ENCODE measurements around the gene TPRG1.

The TPRG1 gene

DNA sequence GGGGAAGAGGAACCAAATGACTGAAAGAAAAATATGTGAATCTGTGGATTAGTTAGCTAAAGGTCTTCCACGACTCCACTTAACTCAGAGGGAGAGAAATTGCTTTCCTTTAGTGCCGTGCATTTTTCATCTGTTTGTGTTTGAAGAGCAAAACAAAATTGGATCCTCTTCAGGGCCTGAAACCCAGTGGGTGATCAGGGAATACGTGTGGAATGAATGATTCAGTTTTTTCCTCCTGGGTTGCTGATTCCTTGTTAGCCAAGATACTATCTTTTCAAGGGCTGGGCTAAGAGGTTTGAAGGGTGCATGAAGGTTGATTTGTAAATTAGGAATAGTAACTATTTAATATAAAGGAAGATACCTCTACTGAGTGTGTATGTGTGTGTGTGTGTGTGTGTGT lies 61.0 kb downstream of the TPRG1 start:
- TF ChIP-seq, protein P1, sequence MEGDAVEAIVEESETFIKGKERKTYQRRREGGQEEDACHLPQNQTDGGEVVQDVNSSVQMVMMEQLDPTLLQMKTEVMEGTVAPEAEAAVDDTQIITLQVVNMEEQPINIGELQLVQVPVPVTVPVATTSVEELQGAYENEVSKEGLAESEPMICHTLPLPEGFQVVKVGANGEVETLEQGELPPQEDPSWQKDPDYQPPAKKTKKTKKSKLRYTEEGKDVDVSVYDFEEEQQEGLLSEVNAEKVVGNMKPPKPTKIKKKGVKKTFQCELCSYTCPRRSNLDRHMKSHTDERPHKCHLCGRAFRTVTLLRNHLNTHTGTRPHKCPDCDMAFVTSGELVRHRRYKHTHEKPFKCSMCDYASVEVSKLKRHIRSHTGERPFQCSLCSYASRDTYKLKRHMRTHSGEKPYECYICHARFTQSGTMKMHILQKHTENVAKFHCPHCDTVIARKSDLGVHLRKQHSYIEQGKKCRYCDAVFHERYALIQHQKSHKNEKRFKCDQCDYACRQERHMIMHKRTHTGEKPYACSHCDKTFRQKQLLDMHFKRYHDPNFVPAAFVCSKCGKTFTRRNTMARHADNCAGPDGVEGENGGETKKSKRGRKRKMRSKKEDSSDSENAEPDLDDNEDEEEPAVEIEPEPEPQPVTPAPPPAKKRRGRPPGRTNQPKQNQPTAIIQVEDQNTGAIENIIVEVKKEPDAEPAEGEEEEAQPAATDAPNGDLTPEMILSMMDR (IDR thresholded peaks at IDR 0.05; ENCODE audit: poor library complexity, severe bottlenecking) = no peak
- no peak overlapping the region for H3K4me3 ChIP-seq (ENCODE audit: severe bottlenecking)
- H3K27ac ChIP-seq (ENCODE audit: poor library complexity, severe bottlenecking) = no peak overlapping the region
- H3K4me1 ChIP-seq (ENCODE audit: insufficient read depth, poor library complexity, severe bottlenecking) = no peaks in the 10 kb centered on the region
- H3K36me3 ChIP-seq (ENCODE audit: low read depth) = no peaks in the 10 kb centered on the region
- no peaks in the 10 kb centered on the region for H3K9me3 ChIP-seq (ENCODE audit: severe bottlenecking)
- H3K27me3 ChIP-seq (ENCODE audit: insufficient read depth, poor library complexity, severe bottlenecking) = no peaks in the 10 kb centered on the region
- ATAC-seq (ENCODE audit: low read depth) (no peak), DNase-seq (ENCODE audit: low spot score) (no peak)

DNA sequence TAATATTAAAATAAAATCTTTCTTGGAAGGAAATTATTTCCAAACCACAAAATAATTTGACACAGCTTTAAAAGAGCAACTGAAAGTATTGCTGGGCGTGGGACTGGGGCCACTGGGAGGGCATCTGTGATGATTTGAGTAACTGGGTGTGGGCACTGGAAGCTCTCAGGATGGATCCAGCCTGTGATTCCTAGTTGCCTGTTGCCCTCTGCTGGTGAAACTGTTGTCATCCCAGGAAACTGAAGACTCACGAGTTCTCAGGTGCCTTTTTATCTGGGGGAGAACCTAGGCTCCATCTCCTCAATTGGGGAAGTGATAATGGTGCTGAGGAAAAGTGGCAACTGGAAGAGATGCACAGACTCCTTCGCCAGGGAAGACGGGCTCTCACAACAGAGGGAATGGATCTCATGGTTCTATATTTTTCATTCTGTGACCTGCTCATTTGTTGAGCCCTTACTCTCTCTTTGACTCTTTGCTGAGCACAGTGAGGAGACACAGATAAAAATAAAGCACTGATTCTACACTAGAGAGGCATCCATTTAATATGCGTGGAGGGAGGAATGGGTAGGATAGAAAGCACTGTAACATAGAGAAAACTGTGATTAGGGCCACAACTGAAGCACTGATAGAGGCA lies 61.6 kb downstream of the TPRG1 start:
- Histone ChIP-seq H3K27ac (ENCODE audit: poor library complexity, severe bottlenecking) (no peak overlapping the region), H3K9me3 (ENCODE audit: severe bottlenecking) (no peaks in the 10 kb centered on the region), H3K36me3 (ENCODE audit: low read depth) (no peaks in the 10 kb centered on the region), H3K27me3 (ENCODE audit: insufficient read depth, poor library complexity, severe bottlenecking) (no peaks in the 10 kb centered on the region), H3K4me1 (ENCODE audit: insufficient read depth, poor library complexity, severe bottlenecking) (no peaks in the 10 kb centered on the region), H3K4me3 (ENCODE audit: severe bottlenecking) (no peak overlapping the region)
- DNase-seq (ENCODE audit: low spot score) = no peak
- ATAC-seq (ENCODE audit: low read depth) = peak; percentile 83
- TF ChIP-seq, protein P1 (IDR thresholded peaks at IDR 0.05; ENCODE audit: poor library complexity, severe bottlenecking) = peak; percentile 87

DNA sequence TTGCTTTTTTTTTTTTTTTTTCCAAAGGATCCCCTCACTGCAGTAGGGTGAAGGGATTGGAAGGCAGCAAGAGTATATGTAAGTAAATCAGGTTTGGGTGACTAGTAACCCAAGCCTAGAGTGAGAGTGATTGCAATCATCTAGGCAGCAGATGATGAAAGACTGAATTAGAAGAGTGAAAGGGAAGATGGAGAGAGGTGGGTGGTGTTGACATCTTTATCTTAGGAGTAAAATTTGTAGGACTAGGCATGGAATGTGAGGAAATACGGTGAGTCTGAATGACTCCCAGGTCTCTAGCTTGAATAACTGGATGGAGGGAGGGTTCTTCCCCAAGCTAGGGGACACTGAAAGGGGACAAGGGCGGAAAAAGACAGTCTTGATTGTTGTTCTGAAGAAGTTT lies 63.4 kb downstream of the TPRG1 start:
- H3K27me3 ChIP-seq (ENCODE audit: insufficient read depth, poor library complexity, severe bottlenecking) = no peaks in the 10 kb centered on the region
- DNase-seq (ENCODE audit: low spot score) (no peak), ATAC-seq (ENCODE audit: low read depth) (no peak)
- no peak overlapping the region for H3K4me3 ChIP-seq (ENCODE audit: severe bottlenecking)
- no peaks in the 10 kb centered on the region for H3K36me3 ChIP-seq (ENCODE audit: low read depth)
- no peaks in the 10 kb centered on the region for H3K4me1 ChIP-seq (ENCODE audit: insufficient read depth, poor library complexity, severe bottlenecking)
- TF ChIP-seq, protein P1 (IDR thresholded peaks at IDR 0.05; ENCODE audit: poor library complexity, severe bottlenecking) = no peak
- H3K9me3 ChIP-seq (ENCODE audit: severe bottlenecking) = no peaks in the 10 kb centered on the region
- H3K27ac ChIP-seq (ENCODE audit: poor library complexity, severe bottlenecking) = no peak overlapping the region

DNA sequence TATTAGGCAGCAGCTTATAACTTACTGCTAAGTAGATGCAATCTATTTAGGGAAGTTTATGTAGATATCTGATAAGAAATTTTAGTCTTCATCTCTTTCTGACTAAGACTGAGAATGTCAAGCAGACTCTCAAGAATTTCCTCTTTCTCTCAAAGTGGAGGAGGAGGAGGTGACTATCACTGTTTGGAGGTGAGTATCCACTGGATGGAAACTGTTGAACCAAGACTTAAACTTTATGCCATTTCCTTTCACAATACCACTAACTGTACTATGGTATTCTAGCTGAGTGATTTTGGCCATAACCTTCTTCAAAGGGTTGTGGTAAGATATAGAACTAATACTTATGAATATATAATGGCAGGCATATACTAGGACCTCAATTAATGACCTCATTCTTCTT lies 64.6 kb downstream of the TPRG1 start:
- H3K4me3 ChIP-seq (ENCODE audit: severe bottlenecking) = no peak overlapping the region
- no peak for DNase-seq (ENCODE audit: low spot score)
- no peak overlapping the region for H3K27ac ChIP-seq (ENCODE audit: poor library complexity, severe bottlenecking)
- H3K4me1 ChIP-seq (ENCODE audit: insufficient read depth, poor library complexity, severe bottlenecking) = no peaks in the 10 kb centered on the region
- TF ChIP-seq, protein P1 (IDR thresholded peaks at IDR 0.05; ENCODE audit: poor library complexity, severe bottlenecking) = no peak
- no peak for ATAC-seq (ENCODE audit: low read depth)
- no peaks in the 10 kb centered on the region for H3K36me3 ChIP-seq (ENCODE audit: low read depth)
- no peaks in the 10 kb centered on the region for H3K9me3 ChIP-seq (ENCODE audit: severe bottlenecking)
- no peaks in the 10 kb centered on the region for H3K27me3 ChIP-seq (ENCODE audit: insufficient read depth, poor library complexity, severe bottlenecking)

DNA sequence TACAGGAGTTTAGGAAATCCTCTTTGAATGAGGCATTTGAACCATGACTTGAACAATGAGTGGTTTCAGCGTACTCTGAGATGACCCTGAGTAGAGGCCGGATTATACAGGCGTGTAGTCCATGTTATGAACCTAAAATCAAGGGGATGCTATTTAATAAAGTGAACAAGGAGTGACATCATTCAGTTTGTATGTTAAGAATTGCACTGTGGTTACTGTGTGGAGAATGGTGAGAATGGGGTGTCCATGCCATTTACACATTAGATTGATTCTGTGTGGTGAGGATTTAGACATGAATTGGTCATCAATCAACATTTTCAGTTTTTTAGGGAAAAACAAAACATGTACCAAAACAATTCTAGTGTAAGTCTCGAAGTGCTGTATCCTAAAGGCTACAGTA lies 65.8 kb downstream of the TPRG1 start:
- Histone ChIP-seq H3K27ac (ENCODE audit: poor library complexity, severe bottlenecking) (no peak overlapping the region), H3K9me3 (ENCODE audit: severe bottlenecking) (no peaks in the 10 kb centered on the region), H3K4me3 (ENCODE audit: severe bottlenecking) (no peak overlapping the region), H3K36me3 (ENCODE audit: low read depth) (no peaks in the 10 kb centered on the region), H3K4me1 (ENCODE audit: insufficient read depth, poor library complexity, severe bottlenecking) (no peaks in the 10 kb centered on the region), H3K27me3 (ENCODE audit: insufficient read depth, poor library complexity, severe bottlenecking) (no peaks in the 10 kb centered on the region)
- no peak for ATAC-seq (ENCODE audit: low read depth)
- no peak for DNase-seq (ENCODE audit: low spot score)
- TF ChIP-seq, protein P1 (IDR thresholded peaks at IDR 0.05; ENCODE audit: poor library complexity, severe bottlenecking) = no peak

All from RWPE2 (cell line).